CD4-positive, alpha-beta T cell treated with Interleukin-17A for 4 hours (primary cell): Measurements from ENCODE around the gene LHFPL2.

ENCODE experiments used
- DNase-seq: peaks from one replicate; pipeline ENCODE4 v3.0.0-alpha.2; 2020; ENCODE audit warnings: mixed read lengths

The LHFPL2 gene

DNA sequence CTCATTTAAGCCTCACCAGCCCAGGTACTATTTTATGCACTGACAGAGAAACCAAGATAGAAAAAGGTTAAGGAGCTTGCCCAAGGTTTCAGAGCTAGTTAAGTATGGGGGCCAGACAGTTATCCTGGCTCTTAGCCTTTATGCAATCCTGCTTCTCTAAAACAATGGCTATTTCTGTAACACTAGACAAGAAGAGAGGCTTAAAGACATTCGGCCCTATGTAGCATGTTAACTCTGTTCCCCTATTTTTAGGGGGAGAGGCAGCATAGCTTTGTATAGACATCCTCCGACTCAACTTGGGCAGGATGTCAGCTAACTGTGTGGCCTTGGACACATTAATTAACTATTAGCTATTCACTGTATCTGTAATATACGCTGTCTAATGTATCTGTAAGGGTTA, 54.6 kb downstream of the LHFPL2 start:
- DNase-seq, result no peak

DNA sequence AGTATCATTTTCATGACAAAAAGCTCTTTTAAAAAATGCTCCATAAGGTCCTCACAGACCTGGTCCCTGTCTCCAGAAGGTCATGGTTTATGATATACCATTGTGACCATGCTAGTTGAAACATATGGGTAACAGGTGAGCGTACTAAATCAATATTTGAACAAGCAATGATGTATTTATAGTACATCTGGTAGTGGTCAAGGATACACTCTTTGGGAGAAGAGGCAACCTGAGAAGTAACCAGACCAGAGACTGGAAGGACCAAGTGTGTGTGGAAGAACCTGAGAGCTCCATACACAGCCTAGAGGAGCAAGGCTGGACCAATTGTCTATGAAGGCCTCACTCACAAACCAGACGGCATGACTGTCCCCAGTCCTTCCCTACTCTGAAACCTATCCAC, 55.1 kb downstream of the LHFPL2 start:
- no peak for DNase-seq

GRCh38 chr5:78592735-78593386, 55.7 kb downstream of the LHFPL2 start:
- no peak for DNase-seq

GRCh38 chr5:78591972-78592700, 56.4 kb downstream of the LHFPL2 start:
- no peak for DNase-seq

DNA sequence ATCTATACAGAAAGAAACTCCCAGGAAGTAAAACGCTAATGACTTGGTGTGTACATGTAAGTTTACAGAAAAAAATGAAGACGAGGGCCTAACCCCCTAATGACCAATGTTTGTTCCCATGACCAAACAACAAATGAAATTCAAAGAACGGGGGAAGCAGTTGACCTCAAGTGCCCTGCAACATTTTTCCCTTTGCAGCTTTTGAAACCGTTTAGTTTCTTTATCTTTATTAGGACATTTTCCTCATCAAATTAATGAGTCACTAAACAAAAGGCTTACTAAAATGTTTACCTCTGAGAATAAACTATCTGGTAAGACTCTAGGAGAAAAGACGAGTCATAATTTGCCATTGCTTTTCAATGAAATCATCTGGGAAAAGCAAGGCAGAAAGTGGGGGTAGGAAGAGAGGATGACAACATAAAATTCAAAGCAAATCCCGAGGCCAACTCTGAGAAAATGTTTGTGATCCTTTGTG, 57.4 kb downstream of the LHFPL2 start:
- no peak for DNase-seq

DNA sequence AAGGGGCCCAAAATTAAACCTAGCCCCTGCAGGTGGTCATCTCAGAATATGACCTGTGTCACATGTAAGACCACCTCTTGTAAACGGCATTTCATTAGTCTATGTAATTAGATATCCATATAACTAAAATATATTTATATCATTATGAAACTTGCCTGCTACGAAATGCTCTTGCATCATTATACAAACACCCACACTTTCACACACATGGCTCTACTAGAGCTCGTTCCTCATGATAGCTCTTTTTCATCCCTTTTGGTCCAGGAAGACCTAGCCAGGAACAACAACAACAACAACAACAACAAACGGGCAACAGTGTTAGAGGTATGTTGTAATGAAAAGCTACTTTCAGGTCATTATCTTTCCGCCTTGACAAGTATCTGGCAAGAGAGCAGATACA, 58.6 kb downstream of the LHFPL2 start:
- no peak for DNase-seq

DNA sequence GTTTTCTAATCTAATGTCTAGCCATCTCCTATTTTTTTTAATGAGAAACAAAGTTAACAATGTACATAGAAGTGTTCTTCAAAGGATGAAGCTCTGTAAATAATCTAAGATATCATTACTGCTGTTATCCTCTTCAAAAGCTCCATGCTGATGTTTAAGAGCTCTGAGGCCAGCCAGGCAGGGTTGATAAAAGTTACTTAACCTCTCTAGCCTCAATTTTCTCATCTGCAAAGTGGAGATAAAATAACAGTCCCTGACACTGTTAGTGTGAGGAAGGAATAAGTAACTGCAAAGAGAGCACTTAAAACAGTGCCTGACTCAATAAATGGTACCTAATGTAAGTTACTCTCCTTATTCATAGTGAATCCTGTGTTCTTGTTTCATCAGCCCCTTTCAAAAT, 60.1 kb downstream of the LHFPL2 start:
- DNase-seq, result no peak

- DNase-seq, result no peak
These were observed 60.7 kb downstream of the LHFPL2 start for GRCh38 chr5:78587775-78588291.

- no peak for DNase-seq
These were observed 61.3 kb downstream of the LHFPL2 start for GRCh38 chr5:78587081-78587774.

- no peak for DNase-seq
These were observed 62.3 kb downstream of the LHFPL2 start for GRCh38 chr5:78586251-78586650.

GRCh38 chr5:78578015-78578414, 70.6 kb downstream of the LHFPL2 start:
- DNase-seq, result no peak

DNA sequence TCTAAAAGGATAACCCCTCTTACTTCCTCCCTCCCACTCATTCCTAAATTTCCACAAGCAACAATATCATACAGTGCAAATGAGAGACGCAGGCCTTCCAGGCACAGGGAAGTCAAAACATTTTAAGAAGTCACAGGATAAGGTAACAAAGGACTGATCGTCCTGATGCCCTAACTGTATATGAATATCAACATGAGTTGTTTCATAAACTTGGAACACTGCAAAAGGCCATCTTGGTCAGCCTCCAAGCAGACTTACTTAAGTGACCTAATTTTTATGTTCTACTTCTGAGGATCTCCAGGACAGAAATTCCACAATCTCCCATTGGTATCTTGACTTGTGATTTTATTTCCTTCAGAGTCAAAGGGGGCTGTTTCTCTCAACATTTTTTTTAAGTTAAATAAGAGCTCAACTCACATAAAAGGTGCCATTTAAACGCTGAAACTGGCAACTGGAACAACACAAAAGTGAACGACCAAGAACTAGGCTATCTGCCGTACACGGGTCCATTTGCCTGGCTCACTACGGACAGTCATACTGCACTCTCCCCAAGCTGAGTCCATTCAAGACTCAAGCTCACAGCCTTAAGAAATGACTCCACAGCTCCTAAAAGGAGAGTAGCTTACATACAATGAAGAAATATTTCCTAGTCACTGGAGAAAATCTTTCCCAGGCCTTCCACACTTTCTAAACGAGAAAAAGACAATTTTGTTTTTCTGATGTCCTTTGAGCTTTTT, 71.3 kb downstream of the LHFPL2 start:
- DNase-seq, result no peak

DNA sequence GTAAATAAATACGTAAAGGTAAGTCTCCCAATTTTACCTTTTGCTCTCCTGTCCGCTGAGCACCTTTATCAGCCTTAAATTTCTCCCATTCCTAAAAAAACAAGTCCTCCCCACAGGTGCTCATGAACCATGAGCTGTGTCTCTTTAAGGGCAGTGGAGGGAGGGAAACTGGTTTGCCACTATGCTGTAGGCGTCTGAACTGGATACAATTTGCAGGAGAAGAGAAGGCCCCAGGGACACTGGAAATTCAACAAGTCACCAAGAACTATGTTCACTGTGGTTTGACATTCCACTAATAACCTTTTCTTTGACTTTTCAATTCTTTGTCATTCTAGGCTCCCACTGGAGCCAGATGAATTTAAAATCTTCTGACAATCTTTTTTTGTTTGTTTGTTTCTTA, 72.2 kb downstream of the LHFPL2 start:
- no peak for DNase-seq

- no peak for DNase-seq
These were observed 73.8 kb downstream of the LHFPL2 start for GRCh38 chr5:78574731-78575161.

- no peak for DNase-seq
These were observed 74.4 kb downstream of the LHFPL2 start for GRCh38 chr5:78574131-78574673.

GRCh38 chr5:78573318-78573717, 75.3 kb downstream of the LHFPL2 start:
- no peak for DNase-seq

DNA sequence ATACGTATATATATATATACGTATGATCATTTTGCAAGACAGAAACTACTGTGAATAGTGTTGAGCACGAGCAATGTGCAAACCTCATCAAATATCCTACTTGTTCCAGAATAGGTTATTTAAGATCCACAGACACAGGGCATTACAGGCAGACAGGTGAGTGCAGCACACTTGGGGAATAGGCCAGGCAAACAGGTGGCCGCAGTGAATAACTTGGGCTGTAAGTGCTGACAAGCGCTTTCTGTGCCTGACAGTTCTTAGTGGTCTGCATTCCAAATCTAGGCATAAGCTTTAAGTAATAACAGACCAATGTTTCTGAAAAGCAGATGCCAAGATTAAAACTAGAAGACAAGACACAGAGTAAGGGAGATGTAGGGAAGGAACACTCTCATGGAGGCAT, 77.9 kb downstream of the LHFPL2 start:
- DNase-seq, result no peak

GRCh38 chr5:78569441-78569840, 79.1 kb downstream of the LHFPL2 start:
- no peak for DNase-seq

GRCh38 chr5:78568676-78569075, 79.9 kb downstream of the LHFPL2 start:
- DNase-seq, result no peak

GRCh38 chr5:78568212-78568611, 80.4 kb downstream of the LHFPL2 start:
- no peak for DNase-seq

GRCh38 chr5:78567617-78568016, 81.0 kb downstream of the LHFPL2 start:
- no peak for DNase-seq

DNA sequence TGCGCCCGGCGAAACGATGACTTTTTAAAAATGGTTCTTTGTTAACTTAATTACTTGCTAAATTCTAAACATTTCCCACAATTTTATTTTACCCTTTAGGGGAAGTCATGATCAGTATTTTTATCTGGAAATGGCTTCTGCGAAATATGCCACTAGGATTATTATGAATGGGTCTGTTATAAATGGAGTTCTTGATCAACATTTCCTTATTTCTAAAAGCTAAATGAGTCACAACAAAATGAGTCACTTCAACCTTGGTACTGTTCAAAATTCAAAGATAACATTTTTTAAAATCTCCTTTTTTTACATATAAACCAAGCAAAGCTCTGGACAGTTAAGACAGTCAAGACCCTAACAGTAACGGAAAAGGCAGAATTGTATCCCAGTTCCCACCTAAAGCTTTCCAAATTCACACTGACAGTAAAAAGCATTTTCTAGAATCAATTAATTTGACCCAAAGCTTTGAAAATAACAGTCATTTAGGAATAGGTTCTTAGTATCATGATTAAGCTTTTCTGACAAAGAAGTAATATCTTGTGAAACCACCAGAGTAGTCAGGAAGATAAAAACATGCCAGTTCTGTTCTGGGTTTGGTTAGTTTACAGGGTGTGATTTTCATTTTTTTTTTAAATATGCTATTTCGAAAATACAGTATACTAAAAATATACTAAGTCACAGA, 81.7 kb downstream of the LHFPL2 start:
- DNase-seq, result no peak
